NCI-H748 treated with DMSO at 0.1 percent for 48 hours (cell line): ENCODE measurements around the gene TMEM117.
"Not testable (repeated sequence)": the region's sequence is repeated elsewhere in the genome, so short reads cannot be mapped to it uniquely, and the experiment has no call there.

ENCODE experiments used
- DNase-seq: peaks from one replicate; lab custom pipeline; 2025; lab: John Stamatoyannopoulos, UW

TMEM117 gene

DNA sequence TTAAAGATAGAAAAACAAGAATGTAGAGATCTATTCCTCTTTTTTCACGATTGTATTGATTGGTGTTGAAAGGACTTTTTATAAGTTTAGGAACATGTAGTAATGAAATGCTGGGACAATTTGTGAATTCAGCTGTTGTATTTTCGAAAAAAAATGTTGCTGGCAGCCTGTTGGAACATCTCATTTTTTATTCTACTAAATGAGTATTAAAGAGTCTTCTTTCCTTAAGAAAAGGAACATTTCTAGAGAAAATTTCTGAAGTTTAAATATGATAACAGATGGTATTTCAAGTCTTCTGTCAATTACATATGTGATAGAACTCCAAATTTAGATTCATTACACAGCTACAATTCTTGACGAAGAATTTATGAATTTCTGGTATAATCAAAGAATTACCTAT, 189.6 kb downstream of the TMEM117 start:
- no peak for DNase-seq

DNA sequence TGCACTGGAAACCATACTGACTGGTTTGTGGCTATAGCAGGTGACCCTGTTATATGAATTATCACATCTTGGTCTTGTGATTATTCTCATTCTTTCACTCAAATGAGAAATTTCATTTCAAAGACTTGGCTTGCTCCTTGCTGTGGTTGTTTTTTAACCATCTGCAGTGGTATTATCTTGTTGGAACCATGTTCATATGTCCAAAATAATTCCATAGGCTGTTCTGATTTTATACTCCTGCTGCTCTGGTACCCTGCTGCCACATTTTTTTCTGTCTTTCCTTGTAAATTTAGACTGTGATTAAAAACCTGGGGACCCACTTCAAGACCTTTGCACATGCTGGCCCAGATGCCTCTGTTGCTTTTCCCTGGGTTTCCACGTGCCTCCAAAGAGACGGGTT, 190.2 kb downstream of the TMEM117 start:
- DNase-seq = no peak

DNA sequence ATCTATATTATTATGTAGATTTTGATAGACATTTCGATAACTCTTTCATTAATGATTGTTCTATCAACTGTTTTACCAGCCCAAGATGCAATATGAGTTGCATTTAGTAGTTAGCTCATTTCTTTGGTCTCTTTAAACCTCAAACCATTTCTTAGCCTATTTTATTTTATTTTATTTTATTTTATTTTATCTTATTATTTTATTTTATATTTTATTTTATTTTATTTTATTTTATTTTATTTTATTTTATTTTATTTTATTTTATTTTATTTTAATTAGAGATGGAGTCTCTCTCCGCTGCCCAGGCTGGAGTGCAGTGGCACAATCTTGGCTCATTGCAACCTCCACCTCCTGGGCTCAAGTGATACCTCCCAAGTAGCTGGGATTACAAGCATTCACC, 191.0 kb downstream of the TMEM117 start:
- DNase-seq = not testable (repeated sequence)

DNA sequence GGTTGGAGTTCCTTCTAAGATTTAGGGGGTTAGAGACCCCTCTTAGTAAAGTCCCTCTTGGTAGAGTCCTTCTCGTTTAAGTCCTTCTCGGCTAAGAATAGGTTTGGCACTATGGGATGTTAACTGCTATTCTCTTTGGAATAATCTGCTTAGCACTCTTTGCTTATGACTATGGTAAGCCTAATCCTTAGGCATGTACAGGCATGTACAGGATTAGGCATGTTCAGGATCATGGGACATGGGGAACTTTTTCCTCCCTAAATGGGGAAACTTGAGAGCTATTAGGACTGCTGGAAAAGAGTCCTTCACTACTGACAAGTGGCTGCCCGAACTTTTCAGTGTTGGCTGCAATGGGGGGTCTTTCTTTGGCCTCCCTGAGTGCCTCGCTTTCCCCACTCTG, 193.3 kb downstream of the TMEM117 start:
- no peak for DNase-seq

DNA sequence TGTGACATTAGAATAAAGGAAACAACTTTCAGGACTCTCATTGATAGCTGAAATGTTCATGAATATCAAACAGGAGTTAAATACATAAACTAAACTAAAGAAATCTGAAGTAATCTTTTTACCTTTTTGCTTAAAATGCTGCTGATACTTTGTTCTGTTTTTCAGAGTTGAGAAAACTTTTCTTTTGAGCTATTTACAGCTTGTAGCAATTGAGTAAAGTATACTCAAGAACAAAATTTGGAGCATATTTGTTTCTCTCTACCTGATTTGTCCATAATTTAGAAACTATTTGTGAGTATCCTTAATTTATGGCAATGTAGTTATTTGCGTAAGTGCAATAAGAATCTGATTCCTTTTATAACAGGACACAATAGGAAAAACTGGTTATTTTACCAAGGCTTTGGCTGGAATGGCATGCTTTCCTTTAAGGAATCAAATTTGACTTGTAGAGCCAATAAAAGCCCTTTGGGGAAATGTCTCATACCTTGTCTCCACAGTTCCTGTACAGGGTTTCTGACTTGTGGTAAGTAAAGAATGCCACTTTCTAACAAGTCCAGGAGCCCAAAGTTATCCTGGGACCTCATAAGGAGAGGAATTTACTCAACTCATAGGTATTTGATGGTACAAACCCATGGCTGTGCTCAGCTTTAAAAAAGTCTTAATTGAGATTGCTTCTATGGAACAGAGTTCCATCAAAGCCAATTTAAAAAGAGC, 195.7 kb downstream of the TMEM117 start:
- no peak for DNase-seq

DNA sequence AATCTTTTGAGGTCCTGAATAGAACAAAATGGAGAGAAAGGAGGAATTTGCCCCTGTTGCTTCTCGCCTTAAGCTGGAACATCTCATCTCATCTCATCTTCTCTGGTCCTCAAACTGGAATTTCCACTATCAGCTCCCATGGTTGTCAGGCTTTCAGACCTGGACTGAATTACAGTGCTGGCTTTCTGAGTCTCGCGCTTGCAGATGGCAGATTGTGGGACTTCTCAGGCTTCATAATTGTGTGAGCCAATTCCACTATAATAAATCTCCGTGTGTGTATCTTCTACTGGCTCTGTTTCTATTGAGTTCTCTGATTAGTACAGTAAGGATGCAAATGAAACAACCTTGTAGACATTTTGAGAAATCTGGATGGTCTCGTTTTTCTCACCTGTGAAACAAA, 199.0 kb downstream of the TMEM117 start:
- DNase-seq = no peak

DNA sequence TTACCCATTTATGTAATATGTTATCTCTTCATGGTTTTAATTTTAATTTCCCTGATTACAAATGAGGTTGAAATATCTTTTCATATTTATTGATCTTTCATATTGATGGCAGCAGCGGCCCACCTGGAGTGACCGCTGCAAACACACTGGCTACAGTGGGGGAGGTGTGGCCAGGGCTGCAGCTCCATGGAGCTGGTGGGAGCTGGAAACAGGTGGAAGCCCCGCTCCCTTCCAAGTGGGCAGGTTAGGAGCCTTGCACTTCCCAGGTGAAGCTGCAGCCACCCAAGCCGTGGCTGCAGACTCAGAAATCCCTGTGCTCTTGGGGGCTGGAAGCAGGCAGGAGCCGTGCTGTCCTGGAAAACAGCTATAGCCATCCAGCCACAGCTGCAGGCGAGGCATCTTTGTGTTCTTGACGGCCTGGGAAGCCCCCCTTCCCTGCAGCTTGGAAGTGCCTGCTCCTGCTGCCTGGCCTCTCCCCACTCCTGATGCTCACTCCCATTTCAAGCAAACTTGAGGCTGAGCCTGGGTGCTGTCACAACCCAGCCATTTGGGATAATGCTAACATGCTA, 201.1 kb downstream of the TMEM117 start:
- no peak for DNase-seq

DNA sequence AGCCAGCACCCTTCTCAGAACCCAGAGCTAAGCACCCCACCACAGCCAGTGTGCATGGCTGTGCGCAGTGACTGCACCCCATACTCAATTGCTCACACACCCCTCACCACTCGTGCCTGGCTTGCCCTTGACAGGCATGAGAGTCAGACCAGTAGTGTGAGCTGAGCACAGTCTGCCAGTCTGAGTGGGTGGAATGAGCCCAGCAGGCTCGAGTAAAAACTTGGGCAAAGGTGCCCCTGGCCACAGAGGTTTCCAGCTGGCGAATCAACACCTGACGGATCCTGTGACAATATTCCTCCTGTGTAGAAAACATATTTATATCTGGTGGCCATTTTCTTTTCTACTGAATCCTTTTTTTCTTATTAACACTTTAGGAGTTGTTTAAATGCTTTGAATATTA, 202.5 kb downstream of the TMEM117 start:
- no peak for DNase-seq

DNA sequence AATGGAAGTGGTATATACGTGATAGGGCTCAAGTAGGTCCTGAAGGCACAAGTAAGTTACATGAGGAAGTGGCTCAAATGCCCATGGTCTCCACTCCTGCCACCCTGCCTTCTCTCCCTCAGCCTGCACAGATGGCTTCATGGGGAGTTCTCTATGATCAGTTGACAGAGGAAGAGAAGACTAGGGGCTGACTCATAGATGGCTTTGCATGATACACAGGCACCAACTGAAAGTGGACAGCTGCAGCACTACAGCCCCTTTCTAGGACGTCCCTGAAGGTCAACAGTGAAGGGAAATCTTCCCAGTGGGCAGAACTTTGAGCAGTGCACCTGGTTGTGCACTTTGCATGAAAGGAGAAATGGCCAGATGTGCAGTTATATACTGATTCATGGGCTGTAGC, 208.6 kb downstream of the TMEM117 start:
- not testable (repeated sequence) for DNase-seq

DNA sequence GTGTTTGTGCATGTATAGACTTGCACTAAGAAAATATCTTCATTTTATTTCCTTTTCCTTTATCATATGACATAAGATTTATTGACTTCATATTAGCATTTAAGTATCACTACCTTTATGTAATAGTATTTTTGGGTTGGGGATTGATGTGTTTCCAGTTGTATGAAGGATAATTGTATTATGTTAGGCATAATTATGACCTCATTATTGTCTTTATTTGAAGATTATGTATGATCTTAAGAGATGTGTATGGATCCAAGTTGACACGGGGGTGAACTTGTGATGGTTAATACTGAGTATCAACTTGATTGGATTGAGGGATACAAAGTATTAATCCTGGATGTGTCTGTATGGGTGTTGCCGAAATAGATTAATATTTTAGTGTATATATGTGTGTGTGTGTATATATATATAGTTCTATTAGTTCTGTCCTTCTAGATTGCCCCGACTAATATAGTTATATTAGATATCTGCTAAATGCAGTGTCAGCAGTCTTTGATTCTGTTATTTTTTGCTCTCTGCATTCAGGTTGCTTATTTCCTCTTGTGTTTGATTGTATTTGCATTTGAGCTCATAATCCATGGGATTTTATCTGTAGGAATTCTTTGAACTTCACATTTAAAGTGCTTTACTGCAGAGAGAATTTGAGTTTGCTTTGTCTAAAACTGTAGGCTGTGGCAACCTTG, 211.0 kb downstream of the TMEM117 start:
- DNase-seq = no peak

DNA sequence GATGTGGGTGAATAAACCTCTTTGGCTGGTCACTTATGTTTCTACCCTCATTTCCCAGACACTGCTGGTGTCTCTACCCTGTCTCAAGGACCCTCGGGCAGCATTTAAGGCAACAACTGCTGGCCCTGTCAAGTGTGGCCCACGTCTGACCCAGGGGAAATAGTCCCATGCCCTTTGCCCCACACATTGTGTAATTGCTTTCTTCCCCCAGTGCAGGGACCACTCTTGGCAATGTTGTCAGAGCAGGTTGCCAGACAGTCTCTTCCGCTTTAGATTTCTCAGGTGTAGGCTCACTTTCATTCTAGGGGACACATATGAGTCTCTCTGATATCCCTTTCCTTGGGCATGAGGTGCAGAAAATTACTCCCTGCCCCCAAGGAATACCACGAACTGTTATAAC, 216.7 kb downstream of the TMEM117 start:
- DNase-seq = no peak

DNA sequence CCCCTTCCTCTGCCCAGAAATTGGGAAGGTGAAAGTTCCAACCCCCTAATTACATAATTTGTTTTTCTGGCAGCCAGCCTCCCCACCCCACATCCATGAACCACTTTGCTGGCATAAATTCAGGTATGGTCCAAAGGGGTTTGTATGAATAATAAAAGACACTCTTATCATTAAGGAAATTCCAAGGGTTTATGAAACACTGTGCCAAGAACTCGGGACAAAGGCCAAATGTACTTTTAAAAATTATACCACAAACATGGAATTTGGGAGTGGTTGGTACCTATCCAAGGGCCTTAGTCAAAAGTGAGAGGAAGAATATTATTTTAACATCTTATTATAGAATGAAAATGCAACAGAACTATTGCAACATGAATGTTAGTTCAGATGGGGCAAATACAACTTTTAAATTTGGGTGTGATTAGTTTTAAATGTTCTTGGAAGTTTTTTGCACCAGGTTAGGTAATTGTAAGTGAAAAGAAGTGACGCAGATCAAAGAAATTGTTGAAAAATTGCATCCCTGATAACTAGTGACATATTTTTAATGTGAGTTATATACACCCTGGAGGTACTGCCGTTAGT, 217.8 kb downstream of the TMEM117 start:
- no peak for DNase-seq

DNA sequence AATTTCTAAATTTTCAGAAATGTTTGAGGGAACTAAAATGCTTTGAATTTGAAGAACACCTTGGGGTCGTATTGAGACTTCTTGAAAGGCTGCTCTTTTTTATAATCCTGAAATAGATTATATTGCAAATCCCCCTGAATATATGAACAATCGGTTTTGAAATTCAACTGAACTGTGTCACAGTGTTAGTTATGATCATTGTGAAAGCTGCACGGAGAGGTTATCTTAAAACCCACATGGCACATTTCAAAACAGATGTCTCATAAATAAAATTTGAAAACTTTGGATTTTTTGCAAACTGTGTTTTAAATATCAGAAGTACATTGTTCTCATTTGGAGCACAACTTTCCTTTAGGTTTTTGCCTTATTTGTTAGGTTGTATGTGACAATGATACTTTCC, 218.4 kb downstream of the TMEM117 start:
- no peak for DNase-seq

DNA sequence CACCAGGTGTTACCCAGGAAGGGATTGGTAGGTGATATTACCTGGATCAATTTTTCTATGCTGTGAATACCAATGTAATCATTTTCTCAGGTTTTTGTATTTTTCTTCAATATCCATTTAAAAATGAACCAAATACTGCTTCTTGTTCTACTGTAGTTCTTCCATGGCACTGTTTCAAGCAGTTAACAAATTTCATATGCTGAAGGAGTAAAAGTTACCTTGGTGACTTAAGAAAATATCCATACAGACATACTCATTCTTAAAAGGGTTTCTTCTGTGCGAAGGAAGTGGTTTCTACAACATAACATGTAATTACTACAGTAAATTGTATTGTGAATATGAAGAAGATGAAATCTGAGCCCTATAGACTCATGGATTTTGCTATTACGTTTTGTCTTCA, 222.5 kb downstream of the TMEM117 start:
- DNase-seq = no peak

DNA sequence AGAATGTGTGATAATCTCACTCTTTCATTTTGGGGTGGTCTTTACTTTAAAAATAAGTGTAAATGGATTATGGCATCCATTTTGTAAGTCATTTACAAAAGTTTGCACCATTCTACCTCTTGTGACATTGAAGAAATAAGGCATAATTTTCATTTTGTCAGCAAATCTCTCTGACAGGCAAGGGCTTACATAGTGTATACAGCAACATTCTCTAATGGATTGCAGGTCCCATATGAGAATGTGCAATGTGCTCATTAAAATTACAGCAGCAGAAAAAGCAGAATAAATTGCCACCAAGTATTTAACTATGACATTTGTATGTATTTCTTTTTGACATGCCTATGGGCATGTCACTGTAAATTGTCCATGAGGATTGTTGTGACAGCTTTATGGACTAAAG, 223.6 kb downstream of the TMEM117 start:
- DNase-seq = no peak

DNA sequence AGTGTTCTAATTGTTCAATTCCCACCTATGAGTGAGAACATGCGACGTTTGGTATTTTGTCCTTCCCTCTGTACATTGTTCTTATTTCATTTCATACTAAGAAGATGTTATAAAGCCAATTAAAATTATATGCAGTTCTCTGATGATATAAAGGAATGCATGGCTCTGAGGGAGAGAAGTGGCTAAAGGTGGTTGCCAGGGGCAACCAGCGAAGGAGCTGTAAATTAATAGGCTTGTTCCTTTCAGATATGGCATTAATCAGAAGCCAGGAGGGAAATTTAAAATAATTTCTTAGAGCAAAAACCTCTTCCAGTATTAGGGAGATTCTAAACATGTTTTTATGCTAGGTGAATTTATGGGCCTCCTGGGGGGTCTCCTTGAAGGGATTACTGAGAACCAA, 227.8 kb downstream of the TMEM117 start:
- DNase-seq = no peak

DNA sequence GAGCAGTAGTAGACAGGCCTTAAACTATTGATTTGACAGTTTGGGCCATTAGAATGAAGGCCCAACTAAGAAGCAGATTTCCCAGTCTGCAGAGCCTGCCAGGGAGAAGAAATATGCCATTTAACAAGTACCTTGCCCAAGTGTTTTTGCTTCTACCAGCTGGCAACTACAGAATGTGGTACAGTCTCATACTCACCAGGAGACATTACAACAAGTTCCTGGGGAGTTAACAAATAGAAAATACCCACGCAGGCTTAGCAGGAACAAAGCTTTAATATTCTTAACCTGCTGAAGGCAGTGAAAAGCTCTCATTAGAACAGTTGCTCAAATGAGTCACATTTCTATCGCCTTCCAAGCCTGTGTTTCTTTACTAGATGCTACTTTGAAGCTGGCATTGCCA, 241.0 kb downstream of the TMEM117 start:
- no peak for DNase-seq

DNA sequence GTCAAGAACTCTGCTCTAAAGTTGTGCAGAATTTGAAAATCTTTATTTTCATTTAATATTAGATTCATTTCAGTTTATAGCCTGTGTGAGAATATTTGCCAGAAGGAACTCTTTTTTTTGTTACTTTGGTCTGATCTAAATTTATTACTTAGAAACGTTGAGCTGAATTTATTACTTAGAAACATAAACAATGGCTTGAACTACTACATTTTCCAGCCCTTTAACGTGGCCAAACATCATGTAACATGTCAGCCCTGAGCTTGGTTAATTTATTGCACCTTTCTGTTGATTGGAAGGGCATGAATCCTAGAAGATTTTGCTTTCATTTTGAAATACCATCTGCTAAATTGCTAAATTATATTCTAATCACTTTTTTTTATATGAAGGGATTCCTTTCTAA, 241.4 kb downstream of the TMEM117 start:
- no peak for DNase-seq

DNA sequence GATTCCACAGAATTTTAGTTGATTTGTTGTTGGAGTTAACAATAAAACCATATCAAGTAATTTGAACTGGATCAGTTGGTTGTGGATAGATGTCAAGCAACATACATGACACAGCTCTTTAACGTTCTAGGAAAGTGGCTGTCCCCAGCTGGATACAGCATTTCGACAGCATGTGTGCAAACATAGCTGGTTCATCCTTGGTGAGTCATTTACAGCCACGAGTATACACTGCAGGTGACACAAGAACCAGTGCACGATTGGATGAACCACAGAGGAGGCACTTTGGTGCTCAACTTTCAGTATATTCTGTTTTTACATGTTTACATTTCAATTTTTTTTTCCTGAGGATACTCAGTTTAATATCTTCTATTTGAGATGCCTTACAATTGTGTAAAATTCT, 242.4 kb downstream of the TMEM117 start:
- DNase-seq = no peak

DNA sequence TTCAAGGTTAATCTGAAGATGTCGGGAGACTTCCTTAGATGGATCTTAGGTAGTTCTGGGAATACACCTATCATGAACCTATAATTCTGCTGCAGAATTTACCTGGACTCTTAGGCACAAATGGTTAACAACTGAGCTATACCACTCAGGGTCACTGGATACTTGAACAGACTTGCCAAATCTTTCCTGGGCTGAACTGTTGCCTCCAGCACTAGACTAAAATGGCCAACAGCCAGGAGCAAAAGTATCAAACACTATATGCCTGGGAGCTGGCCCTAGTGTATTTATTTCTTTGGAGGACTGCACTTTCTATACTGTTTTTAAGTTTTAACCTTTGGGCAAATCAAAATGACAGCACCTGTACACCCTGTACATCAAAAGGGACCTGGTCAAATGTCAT, 252.8 kb downstream of the TMEM117 start:
- no peak for DNase-seq

DNA sequence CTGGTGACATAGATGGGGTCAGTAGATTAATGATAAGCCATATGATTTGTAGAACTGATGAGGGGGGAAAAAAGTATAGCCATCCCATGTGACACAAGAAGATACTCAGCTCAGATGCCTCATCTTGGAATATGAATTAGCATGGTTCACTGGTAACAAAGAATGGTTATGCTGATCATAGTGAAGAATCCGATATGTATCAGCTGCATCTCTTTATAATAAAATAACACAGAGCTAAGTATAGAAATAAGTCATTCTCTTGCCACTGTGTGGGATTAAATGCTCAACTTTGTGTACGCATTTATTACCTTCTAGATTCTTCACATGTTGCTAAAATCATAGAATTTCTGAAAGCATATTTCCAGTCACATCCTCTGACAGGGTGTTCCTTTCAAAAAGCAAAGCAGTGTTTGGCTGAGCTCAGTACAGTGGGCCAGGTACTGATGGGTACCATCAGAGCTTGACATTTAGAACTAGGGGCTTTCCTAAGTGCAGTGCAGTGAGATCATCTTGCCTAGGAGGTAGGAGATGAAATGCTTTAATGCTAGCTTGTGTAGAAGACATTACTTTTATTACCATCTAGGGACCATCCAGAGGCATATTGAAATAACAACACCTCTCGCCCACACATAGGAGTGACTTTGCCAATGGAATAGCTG, 256.2 kb downstream of the TMEM117 start:
- no peak for DNase-seq

DNA sequence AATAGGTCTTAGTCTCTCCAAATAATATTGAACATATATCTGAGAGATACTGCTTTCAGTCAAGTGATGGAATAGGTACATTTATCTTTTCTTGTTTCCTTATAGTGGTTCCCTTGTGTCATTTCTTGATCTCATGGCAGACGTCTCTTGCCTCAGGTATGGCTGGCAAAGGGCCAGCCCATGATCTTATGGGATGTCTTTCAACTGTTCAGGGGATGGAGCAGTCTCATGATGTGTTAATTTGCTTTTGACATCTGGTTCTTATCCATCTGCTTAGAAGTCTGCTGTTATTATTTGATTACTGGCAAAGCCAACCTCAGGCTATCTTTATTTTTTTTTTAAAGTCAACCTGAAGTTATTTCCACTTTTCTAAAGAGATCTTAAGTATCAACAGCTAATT, 262.9 kb downstream of the TMEM117 start:
- DNase-seq = no peak

DNA sequence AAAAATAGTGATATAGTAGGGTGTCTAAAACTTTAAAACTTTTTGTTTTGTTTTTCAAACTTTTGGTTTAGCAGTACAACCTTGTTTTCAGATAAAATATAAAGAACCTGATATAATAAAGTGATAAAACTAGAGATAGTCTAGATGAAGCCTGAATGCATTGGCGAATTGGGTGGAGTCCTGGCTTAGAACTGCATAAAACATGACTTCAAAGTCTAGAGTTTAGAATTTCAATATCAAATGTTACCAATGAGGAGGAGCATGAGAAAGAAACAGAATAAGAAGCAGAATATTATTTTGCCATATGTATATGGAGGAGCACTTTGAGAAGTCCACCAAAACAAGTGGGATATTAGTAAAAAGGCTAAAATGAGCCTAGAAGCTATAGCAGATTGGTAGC, 263.6 kb downstream of the TMEM117 start:
- no peak for DNase-seq
